ENCODE results near the gene PPIA. TPM values are rescaled to one million over a fixed set of nuclear protein-coding genes. Genes with fewer than 3 reads are reported as not detected.

Gene PPIA
- total and polyA plus RNA-seq, 8 donors = 218 to 3,648 (median 1,077) TPM

DNA sequence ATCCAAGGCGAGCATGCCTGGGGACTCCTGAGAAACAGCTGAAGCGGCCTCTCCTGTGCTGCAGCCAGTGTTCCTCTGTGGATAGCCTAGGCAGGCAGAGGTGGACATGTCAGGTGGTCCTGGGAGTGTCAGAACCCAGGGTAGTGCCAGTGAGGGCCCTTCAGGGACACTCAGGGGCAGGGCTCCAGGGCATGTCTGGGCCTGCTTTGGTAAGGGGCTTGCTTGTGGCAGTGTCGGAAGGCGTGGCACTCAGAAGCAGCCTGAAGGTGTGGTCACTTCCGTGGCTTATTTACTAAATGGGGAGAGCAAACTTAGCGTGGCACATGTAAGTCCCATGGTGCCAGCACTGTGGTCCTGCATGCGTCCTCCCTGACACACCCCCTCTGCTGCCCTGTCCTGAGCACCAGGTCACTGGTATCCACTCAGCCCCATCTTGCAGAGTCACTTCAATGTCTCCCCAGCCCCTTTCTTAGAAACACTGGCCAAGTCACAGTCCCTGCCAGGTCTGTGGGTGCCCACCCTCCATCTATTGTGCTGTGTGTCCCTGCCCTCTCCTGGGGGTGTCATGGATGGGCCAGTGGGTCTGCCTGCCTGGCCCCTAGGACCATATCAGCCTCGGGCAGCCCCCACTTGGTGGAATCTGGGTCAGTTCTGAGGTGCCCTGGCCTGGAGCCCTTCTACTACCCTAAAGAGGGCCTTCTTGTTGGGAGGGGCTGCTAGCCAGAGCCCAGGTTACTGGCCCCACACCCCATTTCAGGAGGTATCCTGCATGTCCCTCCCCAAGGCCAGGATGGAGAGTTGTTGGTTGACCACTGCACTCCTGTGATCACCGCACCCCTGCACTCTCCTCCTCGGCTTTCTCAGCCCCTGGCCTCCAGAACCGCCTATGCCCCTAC is 41.4 kb upstream of the PPIA start:
- no peaks in the 10 kb centered on the region for H3K27me3 ChIP-seq
- WGBS, 5 donors = 65 to 84% (median 73%) methylated on average over 8 to 11 of the region's 11 CpGs
- peak in 1 of 2 donors; percentile 61 for DNase-seq
- H3K27ac ChIP-seq = peak overlapping the region in 4 of 5 donors; percentile 26 to 54 (median 47)
- H3K4me1 ChIP-seq = peaks cover 43 to 74% (median 61%) of the 10 kb centered on the region in 4 donors
- intact Hi-C loops (cut with DNase I; ENCODE audit: low total_unique reads) = no loop called here
- no peaks in the 10 kb centered on the region for H3K9me3 ChIP-seq
- H3K36me3 ChIP-seq = peaks cover 23 to 42% (median 36%) of the 10 kb centered on the region in 4 donors
- no peak overlapping the region for H3K4me3 ChIP-seq
- TF ChIP-seq POLR2A (IDR thresholded peaks at IDR 0.05) (no peak), EP300 (IDR thresholded peaks at IDR 0.05) (no peak), POLR2AphosphoS5 (IDR thresholded peaks at IDR 0.05) (no peak), CTCF (IDR thresholded peaks at IDR 0.05) (no peak)

GRCh38 chr7:44755698-44756627 is 40.5 kb upstream of the PPIA start:
- no peaks in the 10 kb centered on the region for H3K9me3 ChIP-seq
- H3K27ac ChIP-seq = peak overlapping the region in 4 of 5 donors; percentile 26 to 54 (median 47)
- intact Hi-C loops (cut with DNase I; ENCODE audit: low total_unique reads) = no loop called here
- no peaks in the 10 kb centered on the region for H3K27me3 ChIP-seq
- H3K36me3 ChIP-seq = peaks cover 32 to 51% (median 45%) of the 10 kb centered on the region in 4 donors
- TF ChIP-seq CTCF (IDR thresholded peaks at IDR 0.05) (no peak), POLR2A (IDR thresholded peaks at IDR 0.05) (no peak), POLR2AphosphoS5 (IDR thresholded peaks at IDR 0.05) (no peak), EP300 (IDR thresholded peaks at IDR 0.05) (no peak)
- H3K4me3 ChIP-seq = no peak overlapping the region
- 38 to 60% (median 48%) methylated on average over 14 to 17 of the region's 17 CpGs for WGBS, 5 donors
- H3K4me1 ChIP-seq = peaks cover 34 to 65% (median 52%) of the 10 kb centered on the region in 4 donors
- peak; percentile 41 to 63 for DNase-seq

- Histone ChIP-seq H3K4me3 (no peak overlapping the region), H3K9me3 (no peaks in the 10 kb centered on the region), H3K27me3 (no peaks in the 10 kb centered on the region), H3K27ac (peak overlapping the region in 2 of 5 donors; percentile 47), H3K36me3 (peaks cover 41 to 60% (median 55%) of the 10 kb centered on the region in 4 donors), H3K4me1 (peaks cover 29 to 58% (median 46%) of the 10 kb centered on the region in 4 donors)
- WGBS, 5 donors = 44 to 73% (median 59%) methylated on average over 10 to 12 of the region's 12 CpGs
- DNase-seq = peak in 1 of 2 donors; percentile 72
- no peak for TF ChIP-seq CTCF (IDR thresholded peaks at IDR 0.05)
- TF ChIP-seq POLR2A (IDR thresholded peaks at IDR 0.05) = no peak
- no peak for TF ChIP-seq EP300 (IDR thresholded peaks at IDR 0.05)
- TF ChIP-seq POLR2AphosphoS5 (IDR thresholded peaks at IDR 0.05) = no peak
- intact Hi-C loops (cut with DNase I; ENCODE audit: low total_unique reads) = no loop called here
Measured at GRCh38 chr7:44756904-44757303, 39.6 kb upstream of the PPIA start.

GRCh38 chr7:44757311-44757710 is 39.2 kb upstream of the PPIA start:
- WGBS, 5 donors = 60 to 71% (median 67%) methylated on average over 2 to 10 of the region's 10 CpGs
- Histone ChIP-seq H3K9me3 (no peaks in the 10 kb centered on the region), H3K4me1 (peaks cover 29 to 61% (median 46%) of the 10 kb centered on the region in 4 donors), H3K27me3 (no peaks in the 10 kb centered on the region), H3K27ac (peak overlapping the region in 1 of 5 donors; percentile 47), H3K4me3 (no peak overlapping the region), H3K36me3 (peaks cover 44 to 60% (median 59%) of the 10 kb centered on the region in 4 donors)
- intact Hi-C loops (cut with DNase I; ENCODE audit: low total_unique reads) = no loop called here
- DNase-seq = peak in 1 of 2 donors; percentile 84
- TF ChIP-seq POLR2AphosphoS5 (IDR thresholded peaks at IDR 0.05) (no peak), CTCF (IDR thresholded peaks at IDR 0.05) (no peak), EP300 (IDR thresholded peaks at IDR 0.05) (no peak), POLR2A (IDR thresholded peaks at IDR 0.05) (no peak)
